ENCODE data around the gene PURA. TPM values are rescaled to one million over a fixed set of nuclear protein-coding genes. Genes with fewer than 3 reads are reported as not detected.

PURA gene
- total RNA-seq, 4 donors from 2014 or later = 7.4 to 34.6 (median 18.8) TPM

DNA sequence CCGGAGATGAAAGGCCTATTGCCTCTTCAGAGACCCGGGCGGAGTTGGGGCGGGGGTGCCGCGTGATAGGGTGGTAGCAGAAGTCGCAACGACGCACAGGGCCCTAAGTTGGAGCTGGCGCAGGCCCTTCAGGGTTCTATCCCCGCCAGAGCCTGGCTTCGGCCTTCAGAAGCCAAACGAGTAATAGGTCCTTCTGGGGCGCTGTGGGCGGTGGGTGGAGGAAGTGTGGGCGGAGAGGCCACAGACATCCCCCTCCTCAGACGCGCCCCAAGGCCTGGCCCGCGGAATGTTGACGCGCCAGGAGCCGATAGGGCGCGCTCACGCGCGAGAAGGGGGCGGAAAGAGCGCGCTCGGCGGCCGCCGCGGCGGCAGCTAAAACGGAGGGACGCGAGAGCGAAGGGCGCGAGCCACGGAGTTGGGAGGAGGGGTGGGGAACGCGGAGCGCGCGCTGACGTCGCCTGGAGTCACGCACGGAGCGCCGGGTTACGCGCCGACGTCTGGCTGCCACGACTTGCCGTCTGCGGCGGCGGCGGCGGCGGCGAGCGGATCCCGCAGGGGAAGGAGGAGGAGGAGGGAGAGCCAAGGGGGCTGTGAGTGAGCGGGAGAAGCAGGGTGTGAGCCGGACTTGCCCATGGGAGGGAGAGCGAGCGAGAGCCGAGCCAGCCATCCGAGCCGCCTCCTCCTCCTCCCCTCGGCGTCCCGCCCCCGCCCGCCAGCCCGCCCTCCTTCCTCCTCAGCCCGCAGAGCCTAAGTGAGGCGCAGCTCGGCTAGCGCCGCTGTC lies 6.4 kb upstream of the PURA start:
- peaks cover 6 to 36% (median 28%) of the 10 kb centered on the region in 4 donors for H3K4me1 ChIP-seq
- intact Hi-C loops (cut with DNase I; ENCODE audit: low total_unique reads) (loop anchor here (5.0 kb wide), 1 partner anchor 35 kb away; no protein-coding TSS in a partner anchor), in situ Hi-C loops (cut with MboI; ENCODE audit: low pct_ligation_motif_present in 1 of 4, low pct_unique_long_range_greater_than_20kb in 1 of 4, low sequenced_read_pairs in 3 of 4) (no loop called here)
- WGBS, 2 donors (ENCODE audit: low coverage in 1 of 2) = 1% methylated on average over 56 of the region's 88 CpGs; no CpG with 5 or more reads in 1 of the 2 donors
- H3K27ac ChIP-seq = peak overlapping the region; percentile 96 to 97 (median 97)
- TF ChIP-seq, protein P1, sequence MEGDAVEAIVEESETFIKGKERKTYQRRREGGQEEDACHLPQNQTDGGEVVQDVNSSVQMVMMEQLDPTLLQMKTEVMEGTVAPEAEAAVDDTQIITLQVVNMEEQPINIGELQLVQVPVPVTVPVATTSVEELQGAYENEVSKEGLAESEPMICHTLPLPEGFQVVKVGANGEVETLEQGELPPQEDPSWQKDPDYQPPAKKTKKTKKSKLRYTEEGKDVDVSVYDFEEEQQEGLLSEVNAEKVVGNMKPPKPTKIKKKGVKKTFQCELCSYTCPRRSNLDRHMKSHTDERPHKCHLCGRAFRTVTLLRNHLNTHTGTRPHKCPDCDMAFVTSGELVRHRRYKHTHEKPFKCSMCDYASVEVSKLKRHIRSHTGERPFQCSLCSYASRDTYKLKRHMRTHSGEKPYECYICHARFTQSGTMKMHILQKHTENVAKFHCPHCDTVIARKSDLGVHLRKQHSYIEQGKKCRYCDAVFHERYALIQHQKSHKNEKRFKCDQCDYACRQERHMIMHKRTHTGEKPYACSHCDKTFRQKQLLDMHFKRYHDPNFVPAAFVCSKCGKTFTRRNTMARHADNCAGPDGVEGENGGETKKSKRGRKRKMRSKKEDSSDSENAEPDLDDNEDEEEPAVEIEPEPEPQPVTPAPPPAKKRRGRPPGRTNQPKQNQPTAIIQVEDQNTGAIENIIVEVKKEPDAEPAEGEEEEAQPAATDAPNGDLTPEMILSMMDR (IDR thresholded peaks at IDR 0.05) = peak in 2 of 5 experiments; percentile 23 to 55
- TF ChIP-seq POLR2A (IDR thresholded peaks at IDR 0.05) (peak; percentile 86), POLR2AphosphoS5 (IDR thresholded peaks at IDR 0.05) (peak; percentile 78 to 91 (median 88)), EP300 (IDR thresholded peaks at IDR 0.05; ENCODE audit: low read depth) (no peak)
- DNase-seq = peak; percentile 95
- H3K9me3 ChIP-seq = no peaks in the 10 kb centered on the region
- H3K27me3 ChIP-seq = peaks cover 5% of the 10 kb centered on the region
- H3K36me3 ChIP-seq = no peaks in the 10 kb centered on the region
- peak overlapping the region; percentile 71 to 81 (median 76) for H3K4me3 ChIP-seq

DNA sequence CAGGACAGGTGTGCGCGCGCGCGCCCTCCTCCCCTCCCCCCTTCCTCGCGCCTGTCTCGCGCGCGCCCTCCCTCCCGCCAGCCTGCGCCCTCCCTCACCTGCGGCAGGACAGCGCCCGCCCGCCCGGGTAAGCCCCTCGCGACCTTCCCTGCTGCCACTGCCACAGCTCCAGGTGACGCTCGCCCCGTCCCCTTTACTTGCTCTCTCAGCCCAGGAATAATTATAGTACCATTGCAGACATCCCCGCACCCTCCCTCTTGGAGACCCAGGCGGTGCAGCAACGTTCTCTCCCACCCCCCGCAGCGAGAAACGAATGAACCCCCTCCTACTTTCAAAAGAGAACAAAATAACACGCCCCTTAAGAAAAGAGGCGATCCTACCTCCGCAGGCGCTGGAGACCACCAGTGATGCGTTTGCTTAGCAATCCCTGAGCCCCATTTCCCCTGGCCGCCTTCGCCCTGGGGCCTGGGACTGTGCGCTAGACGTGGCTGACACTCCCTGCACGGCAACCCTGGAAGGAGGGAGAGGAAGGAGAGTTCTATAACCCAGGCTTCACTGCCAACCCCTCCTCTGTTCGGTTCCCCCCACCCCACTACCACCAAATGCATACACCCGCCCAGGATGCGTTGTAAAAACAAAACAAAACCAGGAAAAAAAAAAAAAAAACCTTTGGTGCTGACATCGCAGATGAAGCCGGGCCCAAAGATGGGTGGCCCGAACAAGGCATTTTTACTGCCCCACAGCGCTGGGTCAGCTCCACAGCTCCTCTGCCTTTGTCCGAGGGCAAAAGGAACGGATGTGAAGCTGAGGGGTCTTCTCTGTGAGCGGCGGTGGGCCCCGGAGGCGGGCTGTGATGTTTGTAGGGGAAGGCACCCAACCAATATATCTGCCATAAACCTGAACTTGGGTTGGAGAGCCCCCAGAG lies 5.6 kb upstream of the PURA start:
- WGBS, 2 donors (ENCODE audit: low coverage in 1 of 2) = 2 to 3% methylated on average over 25 to 43 of the region's 52 CpGs
- peak; percentile 90 for DNase-seq
- TF ChIP-seq EP300 (IDR thresholded peaks at IDR 0.05; ENCODE audit: low read depth) (no peak), POLR2A (IDR thresholded peaks at IDR 0.05) (no peak), POLR2AphosphoS5 (IDR thresholded peaks at IDR 0.05) (no peak)
- TF ChIP-seq, protein P1 (IDR thresholded peaks at IDR 0.05) = no peak
- Histone ChIP-seq H3K4me1 (peaks cover 14 to 45% (median 37%) of the 10 kb centered on the region in 4 donors), H3K4me3 (peak overlapping the region; percentile 71 to 81 (median 76)), H3K27ac (peak overlapping the region; percentile 96 to 97 (median 97)), H3K27me3 (peaks cover 5% of the 10 kb centered on the region), H3K36me3 (no peaks in the 10 kb centered on the region), H3K9me3 (no peaks in the 10 kb centered on the region)
- intact Hi-C loops (cut with DNase I; ENCODE audit: low total_unique reads) (loop anchor here (5.0 kb wide), 1 partner anchor 34 kb away; no protein-coding TSS in a partner anchor), in situ Hi-C loops (cut with MboI; ENCODE audit: low pct_ligation_motif_present in 1 of 4, low pct_unique_long_range_greater_than_20kb in 1 of 4, low sequenced_read_pairs in 3 of 4) (no loop called here)

DNA sequence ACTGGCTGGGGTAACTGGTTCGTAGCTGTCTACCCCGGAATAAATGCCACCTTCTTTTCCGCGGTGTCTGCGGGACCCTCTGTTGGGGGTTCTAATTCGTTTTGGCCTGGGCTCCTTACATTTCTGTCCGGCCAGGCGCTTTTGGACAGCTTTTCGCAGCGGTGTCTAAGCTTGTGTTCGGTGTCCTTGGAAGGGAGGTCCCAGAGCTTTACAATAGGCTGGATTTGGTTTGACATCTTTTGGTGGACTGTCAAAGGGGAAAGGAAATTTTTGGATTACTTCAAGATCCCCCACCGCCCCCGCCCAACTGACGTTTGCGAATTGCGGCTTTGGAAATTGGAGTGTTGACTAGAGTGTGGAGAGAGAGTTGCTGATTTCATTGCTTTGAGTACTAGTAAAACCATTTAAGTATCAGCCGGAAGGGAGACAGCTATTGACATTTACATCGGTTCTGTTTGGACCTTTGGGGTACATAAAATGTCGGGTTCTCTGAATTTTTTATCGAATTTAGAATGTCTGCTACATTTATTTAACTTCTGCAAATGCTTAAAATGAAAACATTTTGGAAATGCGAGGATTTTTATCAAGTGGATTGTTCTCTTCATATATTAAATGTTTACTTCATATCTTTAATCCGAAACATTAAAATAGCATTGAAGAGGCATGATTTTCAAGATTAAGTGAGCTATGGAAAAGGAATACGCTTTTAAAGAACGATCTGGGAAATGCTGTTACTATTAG lies 4.7 kb upstream of the PURA start:
- H3K27me3 ChIP-seq = peaks cover 5% of the 10 kb centered on the region
- peaks cover 15 to 46% (median 38%) of the 10 kb centered on the region in 4 donors for H3K4me1 ChIP-seq
- H3K36me3 ChIP-seq = no peaks in the 10 kb centered on the region
- DNase-seq = peak; percentile 13
- WGBS, 2 donors (ENCODE audit: low coverage in 1 of 2) = 39 to 53% methylated on average over 12 to 24 of the region's 24 CpGs
- intact Hi-C loops (cut with DNase I; ENCODE audit: low total_unique reads) (loop anchor here (5.0 kb wide), 1 partner anchor 33 kb away; no protein-coding TSS in a partner anchor), in situ Hi-C loops (cut with MboI; ENCODE audit: low pct_ligation_motif_present in 1 of 4, low pct_unique_long_range_greater_than_20kb in 1 of 4, low sequenced_read_pairs in 3 of 4) (no loop called here)
- TF ChIP-seq POLR2A (IDR thresholded peaks at IDR 0.05) (no peak), EP300 (IDR thresholded peaks at IDR 0.05; ENCODE audit: low read depth) (no peak), POLR2AphosphoS5 (IDR thresholded peaks at IDR 0.05) (no peak)
- TF ChIP-seq, protein P1 (IDR thresholded peaks at IDR 0.05) = no peak
- peak overlapping the region in 3 of 4 donors; percentile 71 to 81 (median 72) for H3K4me3 ChIP-seq
- H3K9me3 ChIP-seq = no peaks in the 10 kb centered on the region
- peak overlapping the region; percentile 96 to 97 (median 97) for H3K27ac ChIP-seq

Data from transverse colon (tissue), 4 donors.